ENCODE measurements around the gene SYCP2.

Gene SYCP2

GRCh38 chr20:59829786-59830664, 103.4 kb downstream of the SYCP2 start:
- no peak for TF ChIP-seq CTCF (IDR thresholded peaks at IDR 0.05; ENCODE audit: control insufficient read depth, insufficient read depth, low read depth, low read length, missing control alignments)
- no peak for DNase-seq (ENCODE audit: low read depth)
- H3K4me3 ChIP-seq (ENCODE audit: control insufficient read depth, low read depth, low read length) = no peak overlapping the region

DNA sequence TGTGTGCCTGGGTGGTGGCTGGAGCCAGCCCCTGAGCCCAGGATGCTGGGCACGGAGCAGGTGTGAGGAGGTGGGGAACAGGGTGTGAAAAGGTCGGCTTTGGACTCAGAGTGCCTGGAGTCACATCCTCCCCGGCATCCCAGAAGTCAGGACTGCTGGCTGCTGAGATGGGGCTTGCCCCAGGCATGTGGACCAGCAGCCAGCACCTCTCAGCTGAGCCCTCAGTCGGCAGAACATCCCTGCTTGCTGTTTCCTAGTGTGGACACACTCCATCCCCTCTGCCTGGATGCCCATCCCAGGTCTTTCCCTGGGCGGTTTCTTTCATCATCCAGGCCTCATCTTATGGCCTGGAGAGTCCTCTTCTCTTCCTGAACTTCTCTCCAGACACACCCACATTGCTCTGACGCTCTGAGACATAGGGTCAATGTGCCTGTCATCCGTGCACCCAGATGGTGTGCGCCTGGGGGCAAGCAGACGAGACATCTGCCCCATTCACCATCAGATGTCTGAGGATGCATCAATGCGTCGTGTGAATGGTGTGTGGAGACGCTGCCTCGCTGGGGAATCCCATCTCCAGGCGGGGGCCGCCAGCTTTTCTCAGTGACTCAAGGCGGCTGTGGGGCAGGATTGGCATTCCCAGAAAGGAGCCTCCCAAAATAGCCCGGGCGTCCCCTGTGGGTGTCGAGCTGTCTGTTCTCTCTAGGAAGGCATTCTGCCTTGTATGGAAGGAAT, 104.2 kb downstream of the SYCP2 start:
- DNase-seq (ENCODE audit: low read depth) = no peak
- no peak overlapping the region for H3K4me3 ChIP-seq (ENCODE audit: control insufficient read depth, low read depth, low read length)
- no peak for TF ChIP-seq CTCF (IDR thresholded peaks at IDR 0.05; ENCODE audit: control insufficient read depth, insufficient read depth, low read depth, low read length, missing control alignments)

DNA sequence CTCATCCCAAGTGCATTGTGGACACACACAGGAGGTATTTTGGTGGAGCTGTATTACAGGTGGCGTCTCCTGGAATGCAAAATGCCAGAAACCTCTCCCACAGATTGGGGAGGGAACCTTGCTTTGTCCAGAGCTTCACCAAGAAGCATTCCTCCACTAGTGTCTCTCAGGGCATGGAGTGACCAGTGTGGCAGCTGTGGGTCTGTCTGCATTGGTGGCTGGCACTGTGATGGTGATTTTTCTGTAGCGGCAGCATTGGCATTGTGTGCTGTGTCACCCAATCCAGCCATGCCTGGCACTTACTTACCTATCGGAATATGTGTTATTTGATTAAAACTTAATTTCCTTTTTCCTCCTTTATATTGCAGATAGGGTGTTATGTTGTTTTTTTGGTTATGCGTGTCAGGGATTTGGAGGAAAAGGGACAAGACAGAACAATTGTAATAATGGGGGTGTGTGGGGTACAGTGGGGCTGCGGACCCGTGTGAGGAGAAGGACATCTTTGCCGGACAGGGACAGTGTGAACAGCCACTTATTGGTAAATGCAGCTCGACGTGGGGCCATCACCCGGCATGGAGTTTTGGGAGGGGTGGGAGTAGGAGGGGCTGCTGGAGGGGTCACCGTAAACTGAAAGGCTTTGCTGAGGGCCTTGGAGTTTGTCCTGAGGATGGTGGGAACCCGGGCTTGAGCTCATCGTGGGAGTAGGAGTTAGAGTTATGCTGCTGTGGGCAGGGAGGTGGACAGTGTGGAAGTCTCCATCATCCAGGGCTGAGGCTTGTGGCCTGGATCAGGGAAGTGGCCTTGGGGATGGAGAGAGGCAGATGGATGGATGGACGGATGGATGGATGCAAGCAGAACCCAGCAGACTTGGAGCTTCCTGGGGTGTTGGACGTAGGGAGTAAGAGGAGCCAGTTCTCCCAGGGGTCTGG, 105.0 kb downstream of the SYCP2 start:
- TF ChIP-seq CTCF (IDR thresholded peaks at IDR 0.05; ENCODE audit: control insufficient read depth, insufficient read depth, low read depth, low read length, missing control alignments) = no peak
- H3K4me3 ChIP-seq (ENCODE audit: control insufficient read depth, low read depth, low read length) = no peak overlapping the region
- DNase-seq (ENCODE audit: low read depth) = no peak

DNA sequence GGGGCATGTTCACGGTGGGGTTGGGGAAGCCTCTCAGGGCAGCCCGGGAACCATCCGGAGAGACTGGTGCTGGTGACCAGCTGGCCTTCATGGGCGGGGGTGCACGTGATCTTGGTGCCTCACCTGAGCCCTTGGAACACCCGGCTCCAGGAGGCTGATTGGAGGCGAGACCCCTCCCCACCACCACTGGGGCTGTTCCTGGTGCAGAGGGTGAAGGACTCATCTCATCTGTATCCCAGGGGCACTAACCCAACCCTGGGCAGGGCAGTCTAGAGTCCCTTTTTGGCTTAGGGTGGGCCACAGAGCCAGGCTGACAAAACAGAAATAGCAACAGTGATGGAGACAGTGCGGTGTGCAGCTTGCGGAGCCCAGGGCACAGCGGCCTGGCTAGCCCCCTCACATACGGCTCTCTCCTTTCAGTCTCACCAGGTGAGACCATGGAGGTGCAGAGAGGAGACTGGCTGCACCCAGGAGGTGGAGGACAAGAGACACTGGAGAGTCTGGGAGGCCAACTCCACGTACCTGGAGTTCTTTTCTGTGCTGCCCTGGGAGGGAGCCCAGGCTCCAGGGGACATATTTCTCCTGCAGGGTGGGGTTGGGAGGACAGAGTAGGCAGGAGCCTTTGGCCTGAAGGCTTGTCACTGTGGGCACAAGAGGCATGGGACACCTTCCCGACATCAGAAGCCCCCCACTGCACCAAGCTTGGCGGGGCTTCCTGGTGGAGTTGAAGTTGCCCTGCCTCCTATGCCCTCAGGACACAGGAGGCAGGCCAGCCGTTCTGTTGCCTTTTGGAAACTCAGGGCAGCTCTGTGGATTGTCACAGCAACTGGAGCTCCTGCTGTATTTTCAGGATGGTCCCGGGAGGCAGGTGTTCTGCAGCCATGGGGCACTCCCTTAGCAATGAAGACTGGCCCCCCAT, 106.0 kb downstream of the SYCP2 start:
- no peak overlapping the region for H3K4me3 ChIP-seq (ENCODE audit: control insufficient read depth, low read depth, low read length)
- TF ChIP-seq CTCF (IDR thresholded peaks at IDR 0.05; ENCODE audit: control insufficient read depth, insufficient read depth, low read depth, low read length, missing control alignments) = no peak
- no peak for DNase-seq (ENCODE audit: low read depth)

- DNase-seq (ENCODE audit: low read depth) = no peak
- no peak for TF ChIP-seq CTCF (IDR thresholded peaks at IDR 0.05; ENCODE audit: control insufficient read depth, insufficient read depth, low read depth, low read length, missing control alignments)
- H3K4me3 ChIP-seq (ENCODE audit: control insufficient read depth, low read depth, low read length) = no peak overlapping the region
These were observed 107.3 kb downstream of the SYCP2 start for GRCh38 chr20:59825944-59826759.

Measured in AG09309 (cell line).